Stimulated activated naive CD4-positive, alpha-beta T cell (primary cell): ENCODE data around the gene HIGD1A.

Experiments used
- DNase-seq, 6 experiments: peaks; one replicate each; lab custom pipeline; 2025; lab: John Stamatoyannopoulos, UW

Gene HIGD1A

GRCh38 chr3:42755681-42756578, 48.4 kb downstream of the HIGD1A start:
- peak in 2 of 6 experiments; percentile 11 to 25 for DNase-seq

DNA sequence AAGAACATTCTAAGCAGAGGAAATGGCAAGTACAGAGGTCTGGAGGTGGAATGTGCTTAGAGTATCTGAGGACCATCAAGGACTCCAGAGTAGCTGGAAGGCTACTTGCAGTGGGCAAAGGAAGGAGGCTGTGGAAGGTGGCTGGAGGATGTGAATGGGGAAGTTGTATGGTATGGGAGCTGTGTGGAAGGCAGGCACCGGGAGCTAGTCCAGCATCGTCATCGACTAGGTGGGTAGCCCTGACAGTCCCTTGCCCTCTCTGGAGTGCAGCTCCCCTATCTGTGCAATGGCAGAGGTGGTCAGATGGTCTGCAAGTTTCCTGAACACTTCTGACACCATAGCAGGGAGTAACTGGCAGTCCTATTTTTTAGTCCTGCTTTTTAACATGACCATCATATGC, 50.5 kb downstream of the HIGD1A start:
- DNase-seq: no peak

- DNase-seq: no peak
Measured at GRCh38 chr3:42752961-42753360, 51.3 kb downstream of the HIGD1A start.

GRCh38 chr3:42752441-42752840, 51.8 kb downstream of the HIGD1A start:
- no peak for DNase-seq

DNA sequence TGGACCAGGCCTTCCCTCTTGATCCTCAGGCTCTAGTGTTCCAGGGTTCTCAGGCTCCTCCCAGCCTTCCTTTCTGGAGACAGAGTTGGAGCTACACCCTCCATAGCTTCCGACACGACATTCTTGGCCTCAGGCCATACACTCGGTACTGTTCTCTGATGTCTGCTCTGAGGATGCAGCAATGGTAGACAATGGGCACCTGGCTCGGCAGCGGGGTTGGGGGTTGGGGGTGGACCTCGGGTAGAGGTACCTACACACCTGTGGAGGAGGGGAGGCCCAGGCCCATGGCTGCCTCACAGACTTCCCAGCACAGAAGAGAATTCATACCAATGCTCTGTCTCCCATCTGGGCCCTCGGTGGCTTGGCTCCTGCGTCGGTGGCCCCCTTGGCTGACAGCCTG, 52.7 kb downstream of the HIGD1A start:
- no peak for DNase-seq

- no peak for DNase-seq
Measured at GRCh38 chr3:42750834-42751233, 53.5 kb downstream of the HIGD1A start.

GRCh38 chr3:42749753-42750231, 54.5 kb downstream of the HIGD1A start:
- no peak for DNase-seq

- no peak for DNase-seq
Measured at GRCh38 chr3:42749025-42749752, 55.1 kb downstream of the HIGD1A start.

GRCh38 chr3:42747581-42747980, 56.7 kb downstream of the HIGD1A start:
- DNase-seq: peak in 4 of 6 experiments; percentile 5 to 54 (median 40)

GRCh38 chr3:42746455-42747450, 57.5 kb downstream of the HIGD1A start:
- no peak for DNase-seq

DNA sequence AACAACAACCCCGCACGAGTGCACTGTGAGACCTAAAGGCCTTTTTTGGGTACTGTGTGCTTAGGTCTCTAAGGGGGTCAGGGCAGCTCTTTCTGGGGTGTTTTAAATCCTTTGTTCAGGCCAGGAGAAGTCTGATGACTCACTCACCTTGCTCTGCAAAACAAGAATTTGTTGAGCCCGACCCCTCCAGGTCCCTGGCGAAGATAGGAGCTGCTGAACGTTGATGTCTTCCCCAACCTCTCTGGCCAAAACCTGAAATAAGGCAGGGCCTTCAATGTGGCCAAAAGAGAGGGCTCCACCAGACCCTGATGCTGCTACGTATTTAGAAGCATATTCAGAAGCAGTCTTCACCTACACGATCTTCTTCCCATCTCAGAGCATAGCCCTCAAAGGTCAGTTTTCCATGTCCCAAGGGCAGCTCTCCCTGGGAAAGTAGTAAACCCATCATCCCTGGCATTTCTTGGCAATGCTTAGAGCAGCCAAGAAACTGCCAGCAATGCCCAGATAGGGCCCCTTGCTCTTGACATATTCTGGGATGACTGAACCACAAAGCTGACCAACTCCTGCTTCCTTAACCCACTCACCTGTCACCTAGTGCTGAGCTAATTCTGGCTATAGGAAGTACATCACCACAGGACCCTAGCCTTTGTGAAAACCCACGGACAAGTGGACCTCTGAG, 58.4 kb downstream of the HIGD1A start:
- no peak for DNase-seq

- no peak for DNase-seq
Measured at GRCh38 chr3:42745291-42745745, 59.0 kb downstream of the HIGD1A start.

DNA sequence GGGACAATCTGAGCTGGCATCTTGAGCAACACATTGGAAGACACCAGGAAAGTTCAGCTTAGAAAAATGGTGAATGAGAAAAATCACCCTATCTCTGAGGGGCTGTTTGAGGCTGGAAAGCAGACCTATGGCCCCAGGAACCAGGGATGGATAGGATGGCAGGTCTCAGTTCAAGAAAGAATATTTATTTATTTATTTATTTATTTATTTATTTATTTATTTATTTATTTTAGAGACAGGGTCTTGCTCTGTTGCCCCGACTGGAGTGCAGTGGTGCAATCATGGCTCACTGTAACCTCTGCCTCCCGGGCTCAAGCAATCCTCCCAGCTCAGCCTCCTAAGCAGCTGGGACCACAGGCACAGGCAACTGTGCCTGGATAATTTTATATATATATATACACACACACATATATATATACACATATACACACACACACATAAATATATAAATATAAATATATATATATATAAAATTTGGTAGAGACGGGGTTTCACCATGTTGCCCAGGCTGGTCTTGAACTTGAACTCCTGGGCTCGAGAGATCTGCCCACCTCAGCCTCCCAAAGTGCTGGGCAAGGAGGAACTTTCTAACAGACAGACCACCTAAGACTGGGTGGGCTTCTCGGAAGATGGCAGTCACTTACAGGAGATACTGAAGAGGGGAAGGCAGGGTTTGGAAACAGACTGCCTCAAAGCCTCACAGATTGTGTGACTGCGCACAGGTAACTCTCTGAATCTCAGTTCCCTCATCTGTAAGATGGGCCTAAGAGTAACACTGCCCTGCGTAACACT, 60.9 kb downstream of the HIGD1A start:
- no peak for DNase-seq

GRCh38 chr3:42742688-42743087, 61.6 kb downstream of the HIGD1A start:
- DNase-seq: no peak

- no peak for DNase-seq
Measured at GRCh38 chr3:42742259-42742658, 62.0 kb downstream of the HIGD1A start.

DNA sequence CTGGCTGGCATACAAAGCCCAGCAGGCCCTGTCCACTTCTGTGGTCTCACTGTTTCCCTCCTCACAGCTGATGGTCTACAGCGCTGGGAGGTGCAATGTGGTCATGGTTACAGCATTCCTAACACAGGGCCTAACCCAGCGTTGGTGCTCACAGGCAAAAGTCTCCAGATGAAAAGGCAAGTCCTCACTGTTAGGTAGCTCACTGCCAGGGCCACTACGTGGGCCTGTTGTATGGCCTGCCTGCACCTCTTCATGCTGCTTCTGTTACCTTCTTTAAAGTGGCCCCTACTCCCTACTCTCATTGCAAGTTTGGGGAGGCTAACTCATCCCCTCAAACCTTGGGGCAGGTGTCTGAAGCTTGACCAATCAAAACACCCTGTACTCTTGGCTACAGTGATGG, 62.5 kb downstream of the HIGD1A start:
- DNase-seq: no peak

DNA sequence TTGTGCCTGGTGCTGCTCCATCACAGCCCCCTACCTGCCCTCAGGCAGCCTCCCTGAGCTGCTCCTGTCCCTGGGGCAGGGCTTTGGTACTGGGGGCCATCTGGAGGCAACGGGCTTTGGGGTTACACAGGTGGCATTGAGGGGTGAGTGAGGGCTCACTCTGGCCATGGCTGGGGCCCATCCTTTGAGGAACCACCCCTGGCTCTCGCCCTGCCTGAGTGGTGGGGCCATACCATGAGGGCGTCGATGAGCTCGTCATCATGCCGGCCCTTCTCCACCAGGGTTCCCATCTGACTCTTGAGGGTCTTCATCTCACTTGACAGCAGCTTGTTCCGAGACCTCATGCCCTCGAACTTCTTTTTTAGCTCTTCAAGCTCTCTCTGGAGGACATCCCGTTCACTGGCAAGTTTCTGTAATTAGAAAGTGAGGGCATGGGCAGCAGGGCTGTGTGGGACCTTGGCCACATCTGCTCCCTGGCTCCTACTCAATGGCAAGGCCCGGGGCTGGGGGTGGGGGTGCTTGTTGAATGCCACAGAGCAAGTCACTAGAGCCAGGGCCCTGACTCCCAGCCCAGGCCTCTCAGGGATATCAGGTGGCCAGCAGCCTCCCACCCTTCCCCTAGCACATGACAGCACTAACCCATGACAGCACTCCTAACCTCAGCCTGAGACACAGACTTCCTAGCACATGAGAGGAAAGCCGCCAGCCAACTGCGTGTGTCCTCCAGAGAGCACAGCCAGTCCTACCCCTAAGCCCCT, 64.7 kb downstream of the HIGD1A start:
- DNase-seq: no peak

DNA sequence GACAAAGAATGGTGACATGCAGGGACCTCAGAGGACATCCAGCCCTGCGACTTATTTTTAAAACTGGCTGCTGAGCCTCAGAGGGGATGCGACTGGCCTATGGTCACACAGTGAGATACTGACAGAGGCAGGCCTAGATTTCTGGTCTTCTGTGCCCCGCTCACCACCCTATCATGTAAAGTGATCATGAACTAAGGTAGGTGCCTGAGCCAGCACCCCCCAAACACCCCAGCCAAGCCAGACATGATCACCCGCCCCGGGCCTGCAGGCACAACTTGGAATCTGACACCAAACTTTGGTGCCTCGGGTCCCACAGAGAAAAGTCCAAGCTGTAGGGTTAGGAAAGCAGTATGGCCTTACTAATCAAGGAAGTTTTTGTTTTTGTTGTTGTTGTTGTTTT, 67.8 kb downstream of the HIGD1A start:
- no peak for DNase-seq

DNA sequence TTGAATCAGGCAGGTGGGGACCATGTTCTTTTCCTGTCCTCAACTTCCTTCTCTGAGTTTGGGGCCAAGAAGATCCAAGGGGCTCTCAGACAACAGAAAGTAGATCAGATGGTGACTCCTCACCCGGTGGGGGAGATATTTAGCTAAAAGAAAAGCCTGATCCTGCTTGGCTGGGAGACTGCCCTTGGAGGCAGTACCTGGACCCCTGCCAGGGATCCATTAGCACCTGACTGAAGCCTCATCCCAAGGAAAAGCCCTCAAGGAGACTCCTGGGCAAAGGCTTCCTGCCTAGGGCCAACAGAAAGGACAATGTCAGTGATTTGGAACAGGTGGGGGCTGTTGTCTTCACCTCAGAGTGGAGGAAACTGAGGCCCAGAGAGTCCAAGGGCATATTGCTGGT, 68.2 kb downstream of the HIGD1A start:
- DNase-seq: no peak

DNA sequence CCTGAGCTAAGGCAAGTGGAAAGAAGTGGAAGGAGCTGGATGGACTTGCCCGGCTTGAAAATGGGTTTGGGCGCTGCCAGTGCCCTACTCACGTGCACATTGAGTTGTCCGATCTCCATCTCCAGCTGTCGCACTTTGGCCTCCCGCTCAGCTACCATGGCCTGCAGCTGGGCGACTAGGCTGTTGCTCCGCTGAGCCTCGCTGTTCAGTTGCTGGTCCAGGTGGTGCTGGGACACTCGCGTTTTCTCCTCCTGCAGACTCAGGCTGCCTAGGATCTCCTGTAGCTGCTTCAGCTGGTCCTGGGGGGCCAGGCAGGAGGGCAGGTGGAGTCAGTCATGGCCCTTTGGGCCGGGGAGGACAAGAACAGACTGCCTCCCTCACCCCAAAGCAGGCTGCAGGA, 68.7 kb downstream of the HIGD1A start:
- no peak for DNase-seq
